HG03039 (cell line): ENCODE measurements around the gene STXBP3.

Experiments
- ATAC-seq: cut with Tn5 transposase; IDR thresholded peaks from one replicate; pipeline ENCODE4 v1.9.1; 2021; ENCODE audit warnings: mild to moderate bottlenecking, moderate library complexity; ENCODE audit not compliant: unreplicated experiment

The STXBP3 gene

DNA sequence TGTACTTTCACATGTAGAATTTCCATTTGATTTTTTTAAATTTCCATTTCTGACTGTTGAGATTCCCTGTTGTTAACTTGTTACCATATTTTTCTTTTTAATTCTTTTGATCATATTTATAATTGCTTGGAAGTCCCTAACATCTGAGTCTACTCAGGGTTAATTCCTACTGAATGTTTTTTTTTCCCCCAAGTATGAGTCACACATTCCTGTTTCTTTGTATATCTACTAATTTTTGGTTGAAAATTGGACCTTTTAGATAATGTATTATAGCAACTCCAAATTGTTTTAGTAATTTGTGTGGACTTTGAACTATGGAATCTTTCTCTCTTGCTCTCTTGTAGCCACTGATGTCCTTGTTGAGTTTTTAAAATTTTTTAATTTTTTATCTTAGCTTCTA, 54.6 kb downstream of the STXBP3 start:
- ATAC-seq, result no peak

DNA sequence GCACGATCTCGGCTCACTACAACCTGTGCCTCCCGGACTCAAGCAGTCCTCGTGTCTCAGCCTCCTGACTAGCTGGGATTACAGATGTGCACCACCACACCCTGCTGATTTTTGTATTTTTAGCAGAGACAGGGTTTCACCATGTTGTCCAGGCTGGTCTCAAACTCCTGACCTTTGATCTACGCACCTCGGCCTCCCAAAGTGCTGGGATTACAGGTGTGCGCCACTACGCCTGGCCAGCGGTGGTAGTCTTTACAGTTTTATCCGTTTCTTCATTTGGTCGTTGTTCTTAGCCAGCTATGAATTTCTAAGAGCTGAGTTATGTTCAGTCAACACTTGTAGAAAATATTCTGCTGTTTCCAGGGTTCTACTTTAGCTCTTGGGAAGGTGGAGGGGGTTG, 57.1 kb downstream of the STXBP3 start:
- ATAC-seq, result no peak

DNA sequence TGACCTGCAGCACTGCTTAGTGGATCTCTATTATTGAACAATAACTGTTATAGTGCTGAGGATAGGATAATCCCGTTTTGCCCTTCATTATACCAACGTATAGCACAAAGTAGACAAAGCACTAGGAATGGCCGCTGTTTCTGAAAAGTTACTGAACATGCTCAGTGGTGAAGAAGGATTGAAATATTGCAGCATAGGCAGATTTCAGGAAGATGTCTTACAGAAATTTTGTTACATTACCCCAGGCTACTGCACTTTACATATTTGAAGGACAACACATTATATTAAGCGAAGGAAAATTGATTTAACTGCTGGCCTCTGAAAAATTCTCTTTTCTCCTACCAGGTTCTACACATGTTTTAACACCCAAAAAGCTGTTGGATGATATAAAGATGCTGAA, 62.0 kb downstream of the STXBP3 start:
- no peak for ATAC-seq

DNA sequence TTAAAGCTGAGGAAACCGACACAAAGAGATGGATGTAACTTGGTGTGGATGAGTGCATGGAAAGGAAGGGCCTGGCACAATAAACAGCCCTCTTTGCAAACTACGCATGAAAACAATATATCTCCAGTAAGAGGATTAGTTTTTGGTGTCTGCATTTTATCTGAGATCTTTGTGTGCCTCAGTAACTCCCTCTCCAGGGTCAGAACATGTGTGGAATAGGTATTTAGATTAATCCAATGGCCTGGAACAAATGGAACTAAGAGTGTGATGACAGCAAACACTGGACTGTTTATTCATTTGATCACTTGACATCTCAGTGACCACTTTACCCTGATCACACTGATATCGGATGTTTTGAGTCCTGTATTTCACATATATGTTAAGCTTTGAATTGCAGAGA, 65.1 kb downstream of the STXBP3 start:
- ATAC-seq, result no peak

DNA sequence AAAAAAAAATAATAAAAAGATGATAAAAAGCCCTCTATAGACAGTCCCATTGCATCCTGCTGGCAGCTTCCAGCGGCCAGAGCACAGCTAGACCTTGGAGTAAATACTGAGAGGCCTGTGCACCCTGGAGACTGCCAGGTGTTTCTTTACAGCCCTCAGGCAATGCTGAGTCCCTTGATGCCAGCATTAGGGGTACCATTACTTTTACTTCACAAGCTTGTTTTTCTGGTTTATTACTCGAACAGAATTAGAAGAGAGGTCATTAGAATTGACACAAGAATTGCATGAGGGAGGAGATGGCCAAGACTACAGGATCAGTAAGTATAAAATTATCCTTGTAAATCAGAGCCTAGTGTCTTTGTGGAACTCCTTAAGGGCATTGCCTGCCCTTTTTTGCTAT, 66.9 kb downstream of the STXBP3 start:
- no peak for ATAC-seq

DNA sequence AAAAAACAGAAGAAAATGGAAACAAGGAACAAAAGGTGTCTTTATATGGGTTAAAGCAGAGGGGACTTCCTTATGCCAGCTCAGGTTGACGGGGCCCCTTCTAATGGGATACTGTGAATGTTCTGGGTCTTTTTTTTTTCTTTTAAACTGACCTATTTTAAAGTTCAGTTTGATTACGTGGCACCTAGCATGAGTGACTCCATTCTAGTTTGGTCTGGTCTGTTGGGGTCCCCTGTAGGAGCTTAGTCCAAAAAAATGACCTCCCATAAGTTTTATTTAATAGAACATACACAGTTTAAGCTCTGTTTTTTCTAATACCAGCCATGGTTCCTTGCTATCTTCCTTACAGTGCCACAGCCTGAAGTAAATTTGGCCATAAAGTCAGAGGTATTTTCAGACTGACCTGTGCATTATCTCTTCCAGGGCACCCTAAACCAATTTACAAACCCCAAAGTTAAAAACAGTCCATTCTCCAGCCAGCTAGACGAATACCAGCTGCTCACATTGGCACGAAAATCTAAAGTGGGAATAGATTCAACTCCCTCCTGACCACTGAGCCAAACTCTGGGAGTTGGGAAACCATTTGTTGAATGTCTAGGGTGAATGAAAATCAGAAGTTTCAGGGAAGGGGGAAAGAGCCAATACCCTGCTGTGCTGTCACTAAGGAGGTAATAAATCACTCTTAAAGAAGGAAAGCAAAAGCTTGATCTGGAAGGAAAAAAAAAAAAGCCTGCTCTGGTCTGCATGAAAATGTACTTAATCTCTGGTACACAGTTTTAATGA, 68.1 kb downstream of the STXBP3 start:
- no peak for ATAC-seq

DNA sequence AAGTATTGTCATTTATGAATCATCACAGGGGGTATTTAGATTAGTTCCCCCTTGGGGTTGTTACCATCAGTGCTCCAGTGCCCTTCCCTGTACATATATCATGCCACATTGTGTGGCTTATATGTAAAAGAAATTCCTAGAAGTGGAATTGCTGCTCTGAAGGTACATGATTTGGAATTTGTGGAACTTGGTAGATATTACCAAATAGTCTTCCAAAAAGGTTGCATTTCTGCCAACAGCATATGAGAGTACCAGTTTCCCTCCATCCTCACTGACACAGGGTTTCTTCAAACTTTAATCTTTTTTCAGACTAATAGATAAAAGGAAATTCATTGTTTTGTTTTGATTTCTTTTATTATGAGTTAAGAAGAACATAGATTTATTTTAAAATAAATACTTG, 69.1 kb downstream of the STXBP3 start:
- no peak for ATAC-seq

DNA sequence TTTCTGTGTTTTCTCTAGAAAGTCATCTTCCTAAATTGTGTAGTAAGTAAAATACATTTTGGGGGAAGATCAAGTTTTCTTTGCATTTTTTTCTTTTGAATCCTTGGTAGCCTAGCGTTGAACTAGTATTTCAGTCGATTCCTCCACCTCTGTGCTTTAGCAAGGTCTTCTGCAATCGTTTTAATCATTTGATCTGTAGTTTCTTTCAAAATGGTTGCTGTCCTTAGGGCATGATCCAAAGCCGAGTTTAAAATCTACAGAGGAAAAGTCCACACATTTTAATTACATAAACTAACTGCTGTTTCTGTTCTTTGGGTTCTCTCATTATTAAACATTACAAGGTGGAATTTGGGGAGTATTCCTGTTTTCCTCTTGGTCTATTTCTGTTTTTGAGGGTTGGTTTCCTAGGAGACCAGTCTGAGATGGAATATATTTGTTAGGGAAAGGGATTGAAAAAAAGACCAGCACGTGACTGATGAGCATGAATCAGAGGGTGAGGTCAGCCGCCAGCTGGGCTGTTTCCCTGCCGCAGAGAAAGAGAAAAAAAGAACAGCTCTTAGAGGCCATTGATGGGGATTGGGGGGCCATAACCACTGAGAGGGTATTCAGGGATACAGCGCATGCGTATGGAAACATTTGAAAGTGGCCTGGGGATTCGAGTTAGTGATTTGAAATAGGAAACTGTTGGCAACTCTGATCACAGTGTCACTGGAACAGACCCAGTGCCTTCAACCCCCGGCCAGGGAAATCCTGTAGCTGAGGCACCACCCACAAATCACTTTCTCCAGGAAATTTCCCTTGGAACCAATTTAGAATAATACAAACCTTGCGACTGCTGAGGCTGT, 69.8 kb downstream of the STXBP3 start:
- ATAC-seq, result no peak

DNA sequence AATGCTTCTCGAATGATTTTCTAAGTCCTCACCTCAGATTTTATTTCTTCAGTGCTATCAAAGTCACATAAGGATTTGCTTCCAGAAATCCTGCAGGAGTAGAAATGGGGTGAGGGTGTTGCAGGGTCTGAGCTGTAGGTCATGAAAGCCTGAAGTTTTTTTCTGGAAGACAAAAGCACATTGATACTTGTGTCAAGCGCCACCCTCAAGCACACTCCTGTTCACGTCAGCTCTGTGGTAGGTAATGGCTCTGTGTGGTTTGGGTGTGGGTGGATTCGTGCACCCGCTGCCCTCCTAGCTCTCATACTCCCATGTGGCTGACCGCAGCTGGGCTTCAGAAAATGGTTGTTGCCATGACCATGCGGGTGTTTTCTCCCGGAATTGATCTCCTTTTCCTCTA, 70.5 kb downstream of the STXBP3 start:
- no peak for ATAC-seq

DNA sequence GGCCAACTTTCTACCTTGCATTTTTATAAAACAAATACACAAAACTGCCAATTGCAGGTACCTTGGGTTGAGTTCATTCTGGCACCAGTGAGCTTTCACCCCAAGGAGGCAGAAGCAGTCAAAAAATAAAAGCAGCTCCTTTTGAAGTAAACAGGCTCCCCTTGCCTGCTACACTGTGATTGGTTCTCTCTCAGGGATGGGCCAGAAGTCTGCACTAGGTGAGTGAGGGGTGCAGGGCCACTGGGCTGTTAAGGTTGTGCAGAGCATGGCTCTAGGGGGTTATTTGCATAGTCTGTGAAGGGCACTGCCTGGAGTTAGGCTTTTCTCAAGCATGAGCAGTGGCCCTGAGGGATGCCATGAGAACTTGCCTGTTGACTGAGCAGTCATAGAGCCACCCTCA, 71.3 kb downstream of the STXBP3 start:
- ATAC-seq, result no peak

DNA sequence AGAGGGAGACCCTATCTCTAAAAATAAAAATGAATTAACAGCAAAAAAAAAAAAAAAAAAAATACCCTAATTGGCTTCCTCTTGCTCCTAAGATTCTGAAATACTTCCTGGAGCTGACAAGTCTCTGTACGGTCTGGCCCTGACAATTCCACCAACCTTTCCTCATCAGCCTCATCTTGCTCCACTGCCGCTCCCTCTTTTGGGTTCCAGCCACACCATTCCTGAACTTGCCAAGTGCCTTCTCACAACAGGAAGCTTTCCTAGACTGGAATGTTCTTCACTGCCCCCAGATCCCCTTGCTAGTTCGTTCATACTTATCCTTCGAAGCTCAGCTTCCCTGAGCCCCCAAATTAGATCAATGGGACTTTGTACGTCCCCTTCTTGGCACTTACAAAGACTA, 73.4 kb downstream of the STXBP3 start:
- ATAC-seq, result no peak

DNA sequence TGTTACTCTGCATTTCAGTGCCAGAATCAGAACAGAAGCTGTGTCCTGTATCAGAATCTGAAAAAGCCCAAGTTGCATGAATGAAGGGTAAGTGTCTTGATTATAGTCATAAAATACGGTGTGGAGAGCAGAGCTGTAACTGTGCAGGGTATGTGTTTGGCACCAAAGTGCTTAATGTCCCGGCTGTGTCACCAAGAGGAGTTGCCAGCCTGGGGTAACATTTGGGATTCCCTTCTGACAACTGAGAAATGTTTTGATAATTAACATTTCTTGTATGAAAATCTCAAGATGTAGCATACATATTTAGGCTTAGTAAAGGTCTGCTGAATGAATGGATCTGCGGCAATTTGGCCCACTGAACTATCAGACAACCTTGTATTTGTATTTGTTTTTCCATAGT, 77.2 kb downstream of the STXBP3 start:
- ATAC-seq, result no peak

DNA sequence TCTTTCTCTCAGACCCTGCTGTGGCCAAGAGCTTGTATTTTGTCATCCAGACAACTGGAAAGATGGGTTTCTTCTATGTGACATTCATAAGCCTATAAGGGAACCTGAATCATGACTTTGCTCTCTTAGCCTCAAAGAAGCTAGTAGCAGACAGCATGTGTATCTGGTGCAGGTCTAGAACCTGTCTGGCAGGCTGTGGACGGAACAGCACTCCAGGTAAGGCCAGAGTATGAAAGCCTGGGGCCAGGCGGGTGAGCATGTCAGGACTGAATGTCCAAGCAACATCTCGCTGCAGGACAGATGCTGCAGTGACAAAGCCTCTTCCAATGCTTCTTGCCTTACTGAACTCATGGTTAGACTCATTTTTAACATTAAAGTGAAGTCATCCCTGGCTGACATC, 77.6 kb downstream of the STXBP3 start:
- ATAC-seq, result no peak

DNA sequence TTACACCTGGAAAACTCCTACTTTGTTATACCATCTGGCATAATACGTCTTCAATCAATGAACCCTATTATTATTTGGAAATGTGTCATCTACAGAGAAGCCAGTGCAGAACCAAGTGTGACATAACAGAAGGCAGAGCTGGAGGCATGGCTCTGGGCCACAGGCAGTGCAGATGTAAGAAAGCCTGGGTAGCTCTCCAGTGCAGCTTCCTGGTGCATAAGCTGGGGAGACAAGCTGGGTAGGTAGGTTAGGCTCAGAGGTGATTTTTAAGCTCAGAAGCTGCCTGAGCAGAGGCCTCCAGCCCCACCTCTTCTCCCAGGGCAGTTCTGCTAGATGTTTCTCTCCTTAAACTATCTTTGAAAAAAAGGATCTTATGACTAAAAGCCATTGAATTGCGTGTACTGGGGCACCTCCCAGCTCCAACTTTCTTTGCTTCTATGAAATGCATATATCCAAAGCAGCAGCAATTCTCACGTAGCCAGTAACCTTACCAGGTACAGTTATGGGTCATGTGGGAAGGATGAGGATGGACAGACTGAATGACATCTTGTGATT, 79.7 kb downstream of the STXBP3 start:
- ATAC-seq, result no peak

DNA sequence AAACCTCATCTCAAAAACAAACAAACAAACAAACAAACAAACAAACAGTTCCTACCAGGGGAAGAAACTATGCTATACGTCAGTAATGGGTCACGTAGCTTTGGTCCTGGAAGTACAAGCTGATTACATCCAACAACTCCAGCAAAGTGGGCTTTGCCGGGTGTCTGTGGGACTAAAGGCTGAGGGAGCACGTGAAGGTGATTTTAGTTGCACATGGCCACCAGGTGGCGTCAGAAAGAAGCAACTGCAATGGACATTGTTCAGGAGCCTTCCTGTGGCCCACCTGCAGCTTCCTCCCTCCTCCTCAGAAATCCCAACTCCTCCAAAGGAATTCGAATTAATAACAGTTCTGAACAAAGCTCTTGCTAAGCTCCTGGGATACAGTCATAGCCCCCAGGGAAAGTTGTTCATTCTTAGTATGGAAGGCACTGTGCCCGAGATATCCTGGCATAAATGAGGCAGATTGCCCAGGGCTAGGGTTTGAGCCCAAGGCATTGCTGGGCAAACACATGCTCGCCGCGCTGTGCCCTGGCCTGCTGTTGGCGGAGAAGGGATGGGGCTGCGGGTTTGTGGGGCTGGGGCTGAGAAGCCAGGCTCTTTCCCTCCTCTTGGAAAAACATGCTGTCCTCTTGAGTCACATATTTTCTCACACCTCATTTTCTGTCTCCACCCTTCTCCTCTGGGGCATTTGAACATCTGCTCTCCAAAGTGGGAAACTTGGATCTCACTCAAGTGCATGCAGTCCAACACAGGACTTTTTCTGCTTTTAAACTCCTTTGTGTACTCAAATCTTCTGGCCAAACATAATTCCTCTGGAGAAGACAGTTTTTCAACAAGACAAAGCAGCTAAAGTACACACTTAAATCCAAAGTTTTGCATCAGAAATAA, 81.8 kb downstream of the STXBP3 start:
- ATAC-seq, result no peak

DNA sequence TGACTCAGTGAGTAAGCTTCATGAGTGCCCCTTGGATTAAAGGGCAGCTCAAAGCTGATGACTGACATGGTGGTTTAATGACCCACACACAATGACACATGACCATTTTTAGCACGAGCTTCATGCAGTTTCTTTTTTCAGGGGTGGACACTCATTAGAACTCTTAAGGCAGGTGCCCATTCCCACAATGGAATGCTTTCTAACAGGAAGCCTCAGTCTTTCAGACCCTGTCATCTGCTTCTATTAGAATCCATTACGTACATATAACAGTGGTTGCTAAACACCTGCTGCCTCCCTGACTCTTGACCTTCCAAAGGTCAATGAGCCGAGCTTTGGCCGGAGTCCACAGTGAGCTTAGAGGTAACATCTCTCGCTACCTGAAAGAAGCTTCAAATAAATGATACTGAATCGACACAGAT, 83.0 kb downstream of the STXBP3 start:
- ATAC-seq, result no peak

DNA sequence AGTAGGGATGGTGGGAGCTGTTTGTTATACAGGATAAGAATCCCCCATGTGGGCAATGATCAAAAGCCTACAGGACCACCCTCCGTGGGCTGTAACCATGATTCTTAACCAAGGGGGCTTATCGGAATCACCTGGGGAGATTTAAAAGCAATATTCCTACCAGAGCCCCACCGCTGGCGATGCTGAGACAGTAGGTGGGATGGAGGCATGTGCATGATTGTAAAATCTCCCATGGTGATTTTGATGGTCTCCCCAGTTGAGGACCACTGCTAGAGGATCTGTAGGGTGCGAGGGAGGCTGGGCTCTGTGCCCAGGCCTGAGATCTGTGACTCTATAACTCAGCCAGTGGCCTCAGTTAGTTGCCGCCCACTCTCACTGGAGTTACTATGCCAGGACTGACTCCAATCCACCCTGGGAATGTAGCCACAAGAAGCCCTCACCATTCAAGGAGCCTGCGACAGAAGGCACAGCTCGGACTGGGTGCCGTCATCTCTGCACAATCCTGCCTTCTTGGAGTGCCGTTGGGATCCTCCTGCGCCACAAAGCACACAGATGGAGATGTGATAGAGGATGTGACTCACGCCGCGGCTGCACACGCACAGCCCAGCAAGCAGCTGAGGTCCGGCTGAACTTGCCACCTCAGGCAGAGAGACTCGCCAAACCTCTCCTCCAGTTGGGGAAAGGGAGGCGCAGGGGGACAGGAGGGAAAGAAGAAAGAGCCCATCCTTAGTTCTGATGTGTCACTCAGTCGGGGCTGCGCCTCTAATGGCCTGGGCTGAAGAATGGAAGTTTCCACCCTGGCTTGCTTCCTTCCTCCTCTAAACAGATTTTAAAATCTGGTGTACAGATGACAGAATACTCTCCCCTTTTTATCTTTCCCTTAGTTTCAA, 83.9 kb downstream of the STXBP3 start:
- ATAC-seq, result no peak

DNA sequence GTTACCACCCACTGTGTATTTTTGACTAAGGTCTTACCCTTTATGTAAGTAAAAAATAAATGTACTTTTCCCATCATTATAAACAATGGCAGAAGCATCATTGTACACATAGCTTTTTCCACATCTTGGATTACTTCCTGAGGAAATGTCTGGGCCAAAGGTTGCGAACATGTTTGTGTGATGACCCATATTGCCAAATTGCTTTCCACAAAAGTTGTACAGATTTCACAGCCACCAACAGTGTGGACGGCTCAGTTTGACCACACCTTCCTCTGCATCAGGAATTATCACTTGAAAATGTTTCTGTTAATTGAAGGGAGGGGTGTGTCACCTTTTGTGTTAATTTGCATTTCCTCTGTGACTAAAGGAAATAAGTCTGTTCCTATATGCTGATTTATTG, 84.8 kb downstream of the STXBP3 start:
- no peak for ATAC-seq

DNA sequence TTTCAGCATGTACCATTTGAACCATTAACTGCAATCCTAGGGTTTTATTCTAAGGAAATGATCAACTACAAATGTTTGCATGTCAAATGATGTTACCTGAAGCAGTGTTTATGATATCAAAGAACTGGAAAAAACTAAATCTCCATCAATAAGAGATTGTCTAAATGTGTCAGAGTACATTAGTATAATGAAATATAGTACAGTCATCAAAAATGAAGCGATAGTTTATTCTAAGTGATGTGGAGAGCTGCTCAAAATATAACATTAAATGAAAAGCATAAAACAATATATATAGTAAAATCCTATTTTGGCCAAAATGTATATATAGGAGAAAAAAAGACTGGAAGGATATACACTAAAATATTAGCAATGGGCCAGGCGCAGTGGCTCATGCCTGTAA, 86.5 kb downstream of the STXBP3 start:
- no peak for ATAC-seq

DNA sequence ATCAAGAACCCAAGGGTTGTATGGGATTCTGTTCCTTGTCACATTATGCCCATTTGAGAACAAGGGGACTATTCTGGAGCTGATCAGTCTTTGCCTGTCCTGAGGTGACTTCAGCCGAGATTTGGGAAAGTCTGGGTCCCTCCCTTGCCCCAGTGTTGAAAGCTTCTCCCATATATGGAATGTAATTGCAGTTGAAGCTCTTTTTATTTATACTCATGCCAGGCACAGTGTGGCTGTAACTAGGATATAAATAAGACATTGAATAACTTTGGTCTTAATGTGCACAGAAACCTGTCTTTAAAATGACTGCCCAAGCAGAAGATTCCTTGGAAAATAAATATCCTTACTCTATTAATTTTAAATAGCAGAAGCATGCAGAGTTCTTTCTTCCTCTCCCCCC, 95.2 kb downstream of the STXBP3 start:
- ATAC-seq, result no peak
